Measurements from ENCODE around the gene P2RY14. TPM values are rescaled to one million over a fixed set of nuclear protein-coding genes. Genes with fewer than 3 reads are reported as not detected.

Gene P2RY14
- total and polyA plus RNA-seq, 2 experiments from 2014 or later: 0.95 TPM; not detected in 1

GRCh38 chr3:151226088-151226563 is 52.2 kb downstream of the P2RY14 start:
- H3K9me3 Mint-ChIP-seq: peaks cover 13% of the 10 kb centered on the region; the same call in 2 of the 3 replicates

GRCh38 chr3:151225040-151225975 is 53.0 kb downstream of the P2RY14 start:
- H3K4me3 ChIP-seq: no peak overlapping the region
- H3K36me3 Mint-ChIP-seq (ENCODE audit: low read depth): peaks cover 31% of the 10 kb centered on the region
- H2AFZ ChIP-seq: no peak overlapping the region
- H3K27ac ChIP-seq (ENCODE audit: low read depth): no peak overlapping the region
- no peaks in the 10 kb centered on the region for H3K27me3 ChIP-seq (ENCODE audit: insufficient read depth)
- H3K9me3 Mint-ChIP-seq: peaks cover 19% of the 10 kb centered on the region
- no peaks in the 10 kb centered on the region for H4K20me1 ChIP-seq (replicated peaks; ENCODE audit: insufficient read depth)
- peaks cover 16% of the 10 kb centered on the region for H3K4me1 ChIP-seq (ENCODE audit: insufficient read depth)
- H3F3A ChIP-seq (replicated peaks; ENCODE audit: low read depth): no peaks in the 10 kb centered on the region
- no peak for DNase-seq (ENCODE audit: low spot score)
- no peak for ATAC-seq
- H3K4me3 Mint-ChIP-seq: no peak overlapping the region
- H3K27me3 Mint-ChIP-seq (ENCODE audit: insufficient read depth, low read depth, poor library complexity): no peaks in the 10 kb centered on the region
- H3K79me2 ChIP-seq (replicated peaks; ENCODE audit: insufficient read depth): no peaks in the 10 kb centered on the region
- no peaks in the 10 kb centered on the region for H3K36me3 ChIP-seq (ENCODE audit: insufficient read depth)
- peaks cover 15% of the 10 kb centered on the region for H3K4me1 Mint-ChIP-seq
- no peak overlapping the region for H3K4me2 ChIP-seq
- H3K27ac Mint-ChIP-seq: 0 out of 2 replicates have a peak overlapping the region, but pooled peaks have one; percentile 11
- no peaks in the 10 kb centered on the region for H3K9me2 ChIP-seq (ENCODE audit: insufficient read depth)
- TF ChIP-seq EZH2 (IDR thresholded peaks at IDR 0.05; ENCODE audit: low read depth, unreplicated experiment) (no peak), REST (IDR thresholded peaks at IDR 0.05; ENCODE audit: unreplicated experiment) (no peak), CTCF (conservative IDR thresholded peaks at IDR 0.05; ENCODE audit: low read depth in 2 of 2) (no peak), CREB1 (CRISPR knock-in tag; IDR thresholded peaks at IDR 0.05; ENCODE audit: low read depth) (no peak), ZNF331 (CRISPR knock-in tag; IDR thresholded peaks at IDR 0.05; ENCODE audit: low read depth) (no peak), ETS1 (IDR thresholded peaks at IDR 0.05) (no peak), JUNB (IDR thresholded peaks at IDR 0.05; ENCODE audit: unreplicated experiment) (no peak), STAT1 (IDR thresholded peaks at IDR 0.05; ENCODE audit: unreplicated experiment) (no peak), ZNF114 (CRISPR knock-in tag; IDR thresholded peaks at IDR 0.05) (no peak)

More at GRCh38 chr3:151226088-151226563, 52.2 kb downstream of the P2RY14 start:
- Histone ChIP-seq H3K4me1 (ENCODE audit: insufficient read depth) (peaks cover 24% of the 10 kb centered on the region), H2AFZ (no peak overlapping the region), H3K27ac (ENCODE audit: low read depth) (no peak overlapping the region), H3K27me3 (ENCODE audit: insufficient read depth) (no peaks in the 10 kb centered on the region), H3K79me2 (replicated peaks; ENCODE audit: insufficient read depth) (no peaks in the 10 kb centered on the region), H3K4me3 (no peak overlapping the region), H3K9me2 (ENCODE audit: insufficient read depth) (no peaks in the 10 kb centered on the region), H3K36me3 (ENCODE audit: insufficient read depth) (no peaks in the 10 kb centered on the region), H4K20me1 (replicated peaks; ENCODE audit: insufficient read depth) (no peaks in the 10 kb centered on the region), H3K4me2 (no peak overlapping the region), H3F3A (replicated peaks; ENCODE audit: low read depth) (no peaks in the 10 kb centered on the region)
- ATAC-seq: no peak
- Mint-ChIP-seq H3K36me3 (ENCODE audit: low read depth) (peaks cover 23% of the 10 kb centered on the region), H3K4me3 (no peak overlapping the region), H3K27me3 (ENCODE audit: insufficient read depth, low read depth, poor library complexity) (no peaks in the 10 kb centered on the region), H3K4me1 (peaks cover 24% of the 10 kb centered on the region), H3K27ac (no peak overlapping the region)
- DNase-seq (ENCODE audit: low spot score): no peak
- no peak for TF ChIP-seq STAT1 (IDR thresholded peaks at IDR 0.05; ENCODE audit: unreplicated experiment)
